Upper lobe of right lung (tissue), 1 donor: Measurements from ENCODE around the gene METTL6. TPM values are rescaled to one million over a fixed set of nuclear protein-coding genes. Genes with fewer than 3 reads are reported as not detected.

Experiments
- ATAC-seq: fragments of 200-7000 bp; cut with Tn5 transposase; one replicate; pipeline ENCODE4 v1.9.1; 2020; ENCODE audit warnings: mild to moderate bottlenecking, moderate library complexity
- DNase-seq: peaks from one replicate; pipeline ENCODE4 v3.0.0-alpha.2; 2020
- H3K27ac ChIP-seq: fragments of 200-600 bp; one replicate; pipeline ENCODE4 v1.8.0; 2022
- H3K27me3 ChIP-seq: fragments of 200-600 bp; one replicate; pipeline ENCODE4 v1.8.0; 2022; ENCODE audit warnings: mild to moderate bottlenecking
- H3K36me3 ChIP-seq: fragments of 200-600 bp; one replicate; pipeline ENCODE4 v1.8.0; 2022
- H3K4me1 ChIP-seq: fragments of 200-600 bp; one replicate; pipeline ENCODE4 v1.8.0; 2022
- H3K4me3 ChIP-seq: fragments of 200-600 bp; one replicate; pipeline ENCODE4 v1.8.0; 2022; ENCODE audit warnings: mild to moderate bottlenecking
- H3K9me3 ChIP-seq: fragments of 200-600 bp; one replicate; pipeline ENCODE4 v1.8.0; 2022
- intact Hi-C: fragments of 100-400 bp; cut with DNase I; formaldehyde crosslinking; loops from one replicate; pipeline ENCODE4 v1.11.0; 2022
- long read RNA-seq: library from polyadenylated mRNA; unstranded; transcript quantifications from one replicate; pipeline ENCODE4 v2.0.0, GENCODE V29; 2021
- total RNA-seq: library from RNA; stranded (reverse); fragmentation: NEBNext Ultra II Directional; extraction: Animal tissue kit (Norgen Biotek cat#: 25700); gene quantifications from one replicate; pipeline ENCODE4 v1.2.1, GENCODE V29; 2021
- TF ChIP-seq, protein P1 (sequence below): fragments of 200-600 bp; IDR thresholded peaks from one replicate; pipeline ENCODE4 v1.8.0; 2022; ENCODE audit warnings: antibody characterized with exemption
- donor health status: DM: no; HTN: yes; CAD: no; lungs with severe emphysema.

The METTL6 gene, protein sequence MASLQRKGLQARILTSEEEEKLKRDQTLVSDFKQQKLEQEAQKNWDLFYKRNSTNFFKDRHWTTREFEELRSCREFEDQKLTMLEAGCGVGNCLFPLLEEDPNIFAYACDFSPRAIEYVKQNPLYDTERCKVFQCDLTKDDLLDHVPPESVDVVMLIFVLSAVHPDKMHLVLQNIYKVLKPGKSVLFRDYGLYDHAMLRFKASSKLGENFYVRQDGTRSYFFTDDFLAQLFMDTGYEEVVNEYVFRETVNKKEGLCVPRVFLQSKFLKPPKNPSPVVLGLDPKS
- total RNA-seq, result 14.4 TPM
- long read RNA-seq, full-length matches to known transcripts, result 8 of 16 reads
- long read RNA-seq, partial matches to known transcripts, result 1 of 16 reads
- long read RNA-seq, other reads (novel, unspliced or antisense), result 7 of 16 reads

DNA sequence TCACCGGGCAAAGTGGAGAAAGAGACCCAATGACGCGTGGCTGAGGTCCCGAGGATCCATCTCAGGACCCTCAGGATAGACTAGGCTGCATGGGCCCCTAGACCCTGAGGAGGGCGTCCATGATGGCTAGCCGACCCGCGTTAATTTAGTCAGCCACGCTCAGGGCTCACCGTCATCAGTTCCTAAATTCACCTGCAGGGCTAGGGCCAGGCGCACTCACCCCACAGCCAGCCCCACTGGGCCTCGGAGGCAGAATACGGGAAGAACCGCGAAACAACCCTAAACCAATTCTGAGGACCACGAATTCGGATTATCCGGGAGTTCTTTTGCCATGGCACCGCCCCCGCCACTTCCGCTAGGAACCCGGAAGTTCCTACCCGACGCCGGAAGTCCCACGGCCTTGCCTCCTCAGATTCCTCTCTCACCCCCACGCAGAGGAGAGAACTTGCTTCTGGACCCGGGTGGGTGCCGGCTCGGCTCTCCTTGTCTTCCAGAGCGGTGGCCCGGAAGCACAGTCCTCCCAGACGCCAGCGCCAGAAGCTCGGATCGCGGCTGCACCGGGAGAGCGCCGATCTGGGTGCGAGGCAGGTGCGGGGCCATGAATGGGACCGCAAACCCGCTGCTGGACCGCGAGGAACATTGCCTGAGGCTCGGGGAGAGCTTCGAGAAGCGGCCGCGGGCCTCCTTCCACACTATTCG is at the start of gene METTL6, which contains the start of gene EAF1:
Gene METTL6, minus strand, starts transcription at position 363 of the 699 bp plus-strand sequence. CDS start 1,033 bp downstream, outside the sequence.
Gene EAF1, plus strand, starts transcription at position 417 of the 699 bp plus-strand sequence. Its CDS starts 182 bp downstream, at position 599.
- intact Hi-C loops, result no loop called here
- peaks cover 24% of the 10 kb centered on the region for H3K4me1 ChIP-seq
- H3K27ac ChIP-seq, result peak within 1 kb of the TSS; percentile 91

DNA sequence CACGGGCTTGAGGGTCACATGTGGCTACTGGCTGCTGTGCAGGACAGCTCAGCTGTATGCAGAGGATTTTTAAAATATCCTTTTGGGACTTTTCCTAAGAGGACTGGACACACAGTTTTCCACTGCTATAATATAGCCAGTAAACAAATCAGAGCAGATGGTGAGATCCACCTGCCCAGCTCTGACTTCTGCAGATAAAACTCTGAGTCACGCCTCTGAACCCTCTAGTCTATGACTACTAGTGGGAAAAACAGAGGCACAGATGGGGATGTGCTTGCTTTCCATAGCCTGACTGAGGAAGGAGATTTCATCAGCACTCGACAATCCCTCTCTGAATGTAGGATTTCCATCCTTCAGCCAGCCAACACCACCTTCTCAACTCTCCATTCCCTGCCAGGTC is 49.0 kb upstream of the METTL6 start:
- TF ChIP-seq, protein P1, sequence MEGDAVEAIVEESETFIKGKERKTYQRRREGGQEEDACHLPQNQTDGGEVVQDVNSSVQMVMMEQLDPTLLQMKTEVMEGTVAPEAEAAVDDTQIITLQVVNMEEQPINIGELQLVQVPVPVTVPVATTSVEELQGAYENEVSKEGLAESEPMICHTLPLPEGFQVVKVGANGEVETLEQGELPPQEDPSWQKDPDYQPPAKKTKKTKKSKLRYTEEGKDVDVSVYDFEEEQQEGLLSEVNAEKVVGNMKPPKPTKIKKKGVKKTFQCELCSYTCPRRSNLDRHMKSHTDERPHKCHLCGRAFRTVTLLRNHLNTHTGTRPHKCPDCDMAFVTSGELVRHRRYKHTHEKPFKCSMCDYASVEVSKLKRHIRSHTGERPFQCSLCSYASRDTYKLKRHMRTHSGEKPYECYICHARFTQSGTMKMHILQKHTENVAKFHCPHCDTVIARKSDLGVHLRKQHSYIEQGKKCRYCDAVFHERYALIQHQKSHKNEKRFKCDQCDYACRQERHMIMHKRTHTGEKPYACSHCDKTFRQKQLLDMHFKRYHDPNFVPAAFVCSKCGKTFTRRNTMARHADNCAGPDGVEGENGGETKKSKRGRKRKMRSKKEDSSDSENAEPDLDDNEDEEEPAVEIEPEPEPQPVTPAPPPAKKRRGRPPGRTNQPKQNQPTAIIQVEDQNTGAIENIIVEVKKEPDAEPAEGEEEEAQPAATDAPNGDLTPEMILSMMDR, result no peak
- H3K4me1 ChIP-seq, result no peaks in the 10 kb centered on the region
- H3K4me3 ChIP-seq, result no peak overlapping the region
- H3K9me3 ChIP-seq, result no peaks in the 10 kb centered on the region
- no peaks in the 10 kb centered on the region for H3K36me3 ChIP-seq
- no peak for DNase-seq
- no peak overlapping the region for H3K27ac ChIP-seq
- no peak for ATAC-seq
- intact Hi-C loops, result no loop called here
- H3K27me3 ChIP-seq, result no peaks in the 10 kb centered on the region

More for the DNA sequence above, at the start of gene METTL6, which contains the start of gene EAF1:
- peaks cover 50% of the 10 kb centered on the region for H3K36me3 ChIP-seq
- TF ChIP-seq, protein P1, result peak; percentile 18
- DNase-seq, result peak; percentile 94
- H3K27me3 ChIP-seq, result no peaks in the 10 kb centered on the region
- no peaks in the 10 kb centered on the region for H3K9me3 ChIP-seq
- peak; percentile 98 for ATAC-seq
- H3K4me3 ChIP-seq, result peak within 1 kb of the TSS; percentile 97

DNA sequence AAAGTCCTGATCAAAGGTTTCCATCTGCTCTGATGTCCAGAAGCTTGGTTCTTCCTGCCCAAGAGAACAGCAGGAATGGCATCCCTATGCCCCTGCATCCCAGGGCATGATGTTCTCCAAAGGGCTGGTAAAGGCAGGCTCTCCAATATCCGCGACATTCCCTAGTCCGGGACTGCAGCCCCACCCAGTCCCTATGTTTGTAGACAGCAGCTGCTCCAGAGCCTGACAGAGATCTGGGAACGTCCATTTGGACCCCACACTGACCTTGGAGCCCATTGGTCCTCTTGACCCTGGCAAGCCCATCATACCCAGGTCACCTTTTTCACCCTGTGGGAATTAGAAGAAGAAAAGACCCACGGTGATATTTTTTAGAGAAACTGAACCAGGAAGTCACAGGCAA is 47.8 kb upstream of the METTL6 start:
- DNase-seq, result no peak
- H3K27ac ChIP-seq, result no peak overlapping the region
- no peaks in the 10 kb centered on the region for H3K9me3 ChIP-seq
- no peaks in the 10 kb centered on the region for H3K4me1 ChIP-seq
- H3K27me3 ChIP-seq, result no peaks in the 10 kb centered on the region
- no peak for ATAC-seq
- no peaks in the 10 kb centered on the region for H3K36me3 ChIP-seq
- intact Hi-C loops, result no loop called here
- no peak overlapping the region for H3K4me3 ChIP-seq
- TF ChIP-seq, protein P1, result no peak

DNA sequence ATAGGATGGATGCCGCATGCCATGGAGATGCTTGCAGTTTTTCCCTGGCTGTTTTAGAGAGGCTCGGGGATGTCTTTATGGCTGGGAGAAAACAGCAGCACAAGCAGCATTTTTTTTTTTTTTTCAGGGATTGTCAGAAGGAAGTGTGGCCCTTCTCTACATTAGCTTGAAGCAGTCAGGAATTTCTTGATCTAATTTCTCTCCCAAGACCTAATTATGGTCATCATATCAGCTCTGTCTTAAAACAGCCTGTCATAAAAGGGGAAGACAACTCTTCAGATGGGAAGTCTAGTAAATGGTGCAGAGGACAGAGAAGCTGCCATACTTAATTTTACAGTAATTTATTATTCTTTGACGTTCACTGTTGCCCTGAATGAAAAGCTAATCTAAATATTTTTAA is 44.5 kb upstream of the METTL6 start:
- no peak for DNase-seq
- no peaks in the 10 kb centered on the region for H3K36me3 ChIP-seq
- H3K27me3 ChIP-seq, result no peaks in the 10 kb centered on the region
- H3K9me3 ChIP-seq, result no peaks in the 10 kb centered on the region
- no peak overlapping the region for H3K27ac ChIP-seq
- no peak for ATAC-seq
- TF ChIP-seq, protein P1, result no peak
- intact Hi-C loops, result no loop called here
- H3K4me3 ChIP-seq, result no peak overlapping the region
- H3K4me1 ChIP-seq, result no peaks in the 10 kb centered on the region

DNA sequence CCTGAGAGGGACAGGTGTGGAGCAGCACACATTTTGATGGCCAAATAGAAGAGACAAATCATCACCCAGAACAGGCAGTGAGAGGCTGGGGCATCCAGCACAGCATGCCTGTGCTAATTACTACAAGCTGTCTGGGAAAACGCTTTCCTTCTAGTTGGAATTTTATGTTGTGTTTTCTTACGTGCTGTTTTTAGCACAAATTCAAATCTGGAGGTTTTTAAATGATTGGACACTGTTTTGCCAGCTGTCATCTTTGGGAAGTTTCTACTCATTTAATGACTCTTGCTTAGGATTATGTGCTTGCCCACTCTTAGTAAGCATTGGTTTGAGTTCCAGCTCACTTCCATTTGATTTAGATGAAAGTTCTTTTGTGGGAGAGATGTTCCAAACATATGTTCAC is 43.5 kb upstream of the METTL6 start:
- intact Hi-C loops, result no loop called here

More for the DNA sequence above, 43.5 kb upstream of the METTL6 start:
- H3K27me3 ChIP-seq, result no peaks in the 10 kb centered on the region
- DNase-seq, result no peak
- no peak for ATAC-seq
- no peaks in the 10 kb centered on the region for H3K9me3 ChIP-seq
- no peak overlapping the region for H3K27ac ChIP-seq
- H3K36me3 ChIP-seq, result no peaks in the 10 kb centered on the region
- TF ChIP-seq, protein P1, result no peak
- no peak overlapping the region for H3K4me3 ChIP-seq
- no peaks in the 10 kb centered on the region for H3K4me1 ChIP-seq
